GM18498 (cell line): ENCODE data around the gene NOL6.
"Not testable (repeated sequence)": the region's sequence is repeated elsewhere in the genome, so short reads cannot be mapped to it uniquely, and the experiment has no call there.

Experiments
- ATAC-seq: cut with Tn5 transposase; IDR thresholded peaks from one replicate; pipeline ENCODE4 v1.9.1; 2021; ENCODE audit warnings: mild to moderate bottlenecking, moderate library complexity; ENCODE audit not compliant: unreplicated experiment

NOL6 gene

GRCh38 chr9:33436445-33436844 is 37.3 kb downstream of the NOL6 start:
- ATAC-seq: no peak

- ATAC-seq: no peak
Measured at GRCh38 chr9:33435821-33436277, 37.9 kb downstream of the NOL6 start.

- ATAC-seq: no peak
Measured at GRCh38 chr9:33434317-33435105, 39.2 kb downstream of the NOL6 start.

GRCh38 chr9:33433871-33434270 is 39.9 kb downstream of the NOL6 start:
- no peak for ATAC-seq

GRCh38 chr9:33431420-33431819 is 42.3 kb downstream of the NOL6 start:
- no peak for ATAC-seq

GRCh38 chr9:33430942-33431341 is 42.8 kb downstream of the NOL6 start:
- no peak for ATAC-seq

- no peak for ATAC-seq
Measured at GRCh38 chr9:33429256-33429985, 44.3 kb downstream of the NOL6 start.

GRCh38 chr9:33426843-33427293 is 46.9 kb downstream of the NOL6 start:
- ATAC-seq: no peak

GRCh38 chr9:33425128-33425533 is 48.6 kb downstream of the NOL6 start:
- no peak for ATAC-seq

- ATAC-seq: not testable (repeated sequence)
Measured at GRCh38 chr9:33424492-33424891, 49.2 kb downstream of the NOL6 start.

- ATAC-seq: not testable (repeated sequence)
Measured at GRCh38 chr9:33424043-33424442, 49.7 kb downstream of the NOL6 start.

GRCh38 chr9:33419708-33420303 is 53.9 kb downstream of the NOL6 start:
- no peak for ATAC-seq

GRCh38 chr9:33418090-33418489 is 55.6 kb downstream of the NOL6 start:
- no peak for ATAC-seq

GRCh38 chr9:33416996-33417395 is 56.7 kb downstream of the NOL6 start:
- no peak for ATAC-seq

GRCh38 chr9:33415501-33416038 is 58.2 kb downstream of the NOL6 start:
- no peak for ATAC-seq

GRCh38 chr9:33414889-33415500 is 58.7 kb downstream of the NOL6 start:
- no peak for ATAC-seq

- no peak for ATAC-seq
Measured at GRCh38 chr9:33414268-33414667, 59.5 kb downstream of the NOL6 start.
